Endothelial cell of umbilical vein (primary cell): ENCODE measurements around the gene MACROH2A2. TPM values are rescaled to one million over a fixed set of nuclear protein-coding genes. Genes with fewer than 3 reads are reported as not detected.

Source experiments
- BruUV-seq: library from RNA; stranded (reverse); fragments of 400-500 nt; replicated peaks from 2 replicates; lab custom pipeline; 2021; lab: Mats Ljungman, UMichigan
- CTCF ChIA-PET: fragments of 300-600, 350-600 bp; sonication (Branson Sonifier 250); formaldehyde crosslinking; loops from one replicate; lab custom pipeline; 2021; ENCODE audit warnings: antibody characterized with exemption, inconsistent platforms; lab: Charles Lee
- POLR2A ChIA-PET: fragments of 300-600, 350-600 bp; sonication (Branson Sonifier 250); formaldehyde crosslinking; loops from one replicate; lab custom pipeline; 2021; ENCODE audit warnings: antibody characterized with exemption, inconsistent platforms; lab: Charles Lee
- DNase-seq: peaks from one replicate; pipeline ENCODE4 v3.0.0-alpha.2; 2011; ENCODE audit warnings: low read depth, low spot score
- FAIRE-seq: peaks from 2 replicates; lab custom pipeline; 2011; peaks lifted over from hg19 to GRCh38; lab: Jason Lieb, UNC
- H2AFZ ChIP-seq: 2 replicates; pipeline ENCODE4 v1.6.0; 2012; ENCODE audit warnings: low read depth, low read length, control low read depth, inconsistent platforms
- H3K27ac ChIP-seq: 2 replicates; pipeline ENCODE4 v1.5.1; 2011; ENCODE audit warnings: low read depth, mild to moderate bottlenecking, control low read depth, low read length, moderate library complexity; ENCODE audit not compliant: insufficient read depth
- H3K27me3 ChIP-seq, 2 experiments: 2 replicates each; pipeline versions ENCODE4 v1.6.0 to v1.6.1; 2011; ENCODE audit warnings: low read length in 2 of 2, mixed read lengths in 1 of 2; ENCODE audit not compliant: control insufficient read depth in 2 of 2, insufficient read depth in 2 of 2
- H3K36me3 ChIP-seq, 2 experiments: 2 replicates in 1 of 2; 3 replicates in 1 of 2; pipeline ENCODE4 v1.5.1; 2011; ENCODE audit warnings: low read length in 2 of 2, mild to moderate bottlenecking in 1 of 2, moderate library complexity in 1 of 2; ENCODE audit not compliant: control insufficient read depth in 2 of 2, insufficient read depth in 2 of 2; ENCODE audit errors: extremely low read depth in 1 of 2
- H3K4me1 ChIP-seq: 3 replicates; pipeline ENCODE4 v1.5.1; 2011; ENCODE audit warnings: mild to moderate bottlenecking, low read length; ENCODE audit not compliant: control insufficient read depth, insufficient read depth; ENCODE audit errors: extremely low read depth
- H3K4me2 ChIP-seq: 2 replicates; pipeline ENCODE4 v1.6.1; 2011; ENCODE audit warnings: low read length, control low read depth, mixed read lengths; ENCODE audit not compliant: insufficient read depth
- H3K4me3 ChIP-seq, 3 experiments: fragments of 200-600 bp in 1 of 3; sonication (generic), shearing (Covaris generic) in 1 of 3; replicated peaks in 1 of 3; 2 replicates each; pipeline ENCODE4 v1.5.1; 2011 to 2016; ENCODE audit warnings: control low read depth in 3 of 3, low read length in 3 of 3, mild to moderate bottlenecking in 2 of 3, inconsistent platforms in 1 of 3, low read depth in 1 of 3, moderate library complexity in 1 of 3; ENCODE audit not compliant: insufficient read depth in 1 of 3
- H3K79me2 ChIP-seq: 2 replicates; pipeline ENCODE4 v1.6.0; 2012; ENCODE audit warnings: low read length, inconsistent platforms; ENCODE audit not compliant: control insufficient read depth, insufficient read depth
- H3K9ac ChIP-seq: replicated peaks from 2 replicates; pipeline ENCODE3; 2011; ENCODE audit warnings: low read length, control low read depth; ENCODE audit not compliant: insufficient read depth; ENCODE audit errors: extremely low read depth
- H3K9me1 ChIP-seq: replicated peaks from 3 replicates; pipeline ENCODE4 v1.6.0; 2011; ENCODE audit warnings: mild to moderate bottlenecking, low read length; ENCODE audit not compliant: control insufficient read depth, insufficient read depth; ENCODE audit errors: extremely low read depth
- H3K9me3 ChIP-seq: replicated peaks from 2 replicates; pipeline ENCODE4 v1.5.1; 2012; ENCODE audit warnings: low read length, inconsistent platforms; ENCODE audit not compliant: control insufficient read depth, insufficient read depth
- H4K20me1 ChIP-seq: replicated peaks from 2 replicates; pipeline ENCODE3; 2011; ENCODE audit warnings: mild to moderate bottlenecking, low read length; ENCODE audit not compliant: control insufficient read depth, insufficient read depth; ENCODE audit errors: extremely low read depth
- CTCF ChIP-seq, 2 donors: IDR thresholded peaks; 1 replicate in 1 of 2; 2 replicates in 1 of 2; pipeline ENCODE4 v1.5.1; 2011; ENCODE audit warnings: low read length in 2 of 2, mild to moderate bottlenecking in 2 of 2, moderate library complexity in 2 of 2, control low read depth in 1 of 2, inconsistent platforms in 1 of 2, low read depth in 1 of 2; ENCODE audit not compliant: insufficient read depth in 1 of 2; ENCODE audit errors: extremely low read depth in 1 of 2
- EZH2 ChIP-seq: IDR thresholded peaks from 2 replicates; pipeline ENCODE4 v1.6.1; 2012; ENCODE audit warnings: borderline replicate concordance, low read depth, mild to moderate bottlenecking, moderate library complexity, low read length, inconsistent platforms; ENCODE audit not compliant: severe bottlenecking
- FOS ChIP-seq: IDR thresholded peaks from 2 replicates; pipeline ENCODE4 v1.6.1; 2011; ENCODE audit warnings: mild to moderate bottlenecking, low read length, moderate library complexity, borderline replicate concordance; ENCODE audit not compliant: insufficient read depth
- GATA2 ChIP-seq: IDR thresholded peaks from 2 replicates; pipeline ENCODE4 v1.7.0; 2011; ENCODE audit warnings: low read depth, mild to moderate bottlenecking, moderate library complexity, mixed read lengths, low read length; ENCODE audit not compliant: insufficient read length, insufficient read depth
- JUN ChIP-seq: IDR thresholded peaks from 2 replicates; pipeline ENCODE4 v1.6.1; 2011; ENCODE audit warnings: borderline replicate concordance, low read depth; ENCODE audit not compliant: insufficient read length, insufficient read depth
- MAX ChIP-seq: IDR thresholded peaks from 2 replicates; pipeline ENCODE4 v1.6.1; 2011; ENCODE audit not compliant: insufficient read depth, insufficient read length
- MYC ChIP-seq: IDR thresholded peaks from one replicate; pipeline ENCODE4 v1.6.1; 2011; ENCODE audit warnings: mild to moderate bottlenecking, low read depth, low read length
- POLR2A ChIP-seq: IDR thresholded peaks from 2 replicates; pipeline ENCODE4 v1.6.1; 2012; ENCODE audit warnings: low read depth, mild to moderate bottlenecking, control low read depth, low read length
- POLR2AphosphoS5 ChIP-seq: IDR thresholded peaks from 2 replicates; pipeline ENCODE4 v1.6.1; 2012; ENCODE audit warnings: low read depth, mild to moderate bottlenecking, control low read depth, low read length, moderate library complexity; ENCODE audit not compliant: insufficient read depth
- dilution Hi-C: fragments of 300-500 bp; cut with MboI; formaldehyde crosslinking; loops from one replicate; pipeline ENCODE4 v1.15.0; 2019; ENCODE audit warnings: low sequenced_read_pairs; ENCODE audit not compliant: extremely low pct_ligation_motif_present
- intact Hi-C: fragments of 100-400 bp; cut with micrococcal nuclease; formaldehyde crosslinking; loops from one replicate; pipeline ENCODE4 v1.10.0; 2022
- polyA plus RNA-seq, 4 experiments: library from polyadenylated mRNA; depleted of rRNA in 3 of 4; stranded (reverse) in 3 of 4; unstranded in 1 of 4; fragments of >200 nt; gene quantifications; 2 replicates each; pipeline versions ENCODE4 v1.2.1 to v1.2.3, GENCODE V29; 2011 to 2012; ENCODE audit warnings: missing spikeins in 1 of 4
- total RNA-seq: library from RNA; stranded (reverse); gene quantifications from 2 replicates; pipeline ENCODE4 v1.2.3, GENCODE V29; 2021

Gene MACROH2A2
- total and polyA plus RNA-seq, 2 donors (not counting 3 experiments of a cell fraction or from before 2014, with no cell fraction given): 0.08 TPM; not detected in 1

GRCh38 chr10:70068925-70069324, 16.3 kb downstream of the MACROH2A2 start:
- Histone ChIP-seq H3K79me2 (no peaks in the 10 kb centered on the region), H3K9me3 (no peaks in the 10 kb centered on the region), H2AFZ (no peak overlapping the region), H3K36me3 (no peaks in the 10 kb centered on the region), H4K20me1 (no peaks in the 10 kb centered on the region), H3K9me1 (no peaks in the 10 kb centered on the region), H3K4me3 (no peak overlapping the region), H3K27me3 (peaks cover 16 to 21% of the 10 kb centered on the region in 2 experiments), H3K4me1 (no peaks in the 10 kb centered on the region), H3K9ac (no peak overlapping the region), H3K27ac (no peak overlapping the region), H3K4me2 (no peak overlapping the region)
- FAIRE-seq (no peak), DNase-seq (no peak)
- BruUV-seq: no TSS peak
- dilution Hi-C loops (no loop called here), intact Hi-C loops (no loop called here)
- ChIA-PET POLR2A (no interaction called here), CTCF (no interaction called here)
- no peak for TF ChIP-seq FOS
- TF ChIP-seq CTCF (IDR thresholded peaks at IDR 0.05; ENCODE audit: extremely low read depth in 1 of 2, insufficient read depth in 1 of 2, low read depth in 1 of 2, low read length in 2 of 2): no peak
- TF ChIP-seq EZH2: no peak
- no peak for TF ChIP-seq POLR2A
- no peak for TF ChIP-seq JUN
- no peak for TF ChIP-seq POLR2AphosphoS5
- no peak for TF ChIP-seq MYC
- no peak for TF ChIP-seq MAX
- no peak for TF ChIP-seq GATA2
